K562 (cell line): Measurements from ENCODE around the gene TAAR5.

Source experiments
- ESRRA ChIP-seq: fragments of 450-650 bp; IDR thresholded peaks from 2 replicates; pipeline ENCODE4 v1.6.1; 2014; ENCODE audit warnings: low read depth, mild to moderate bottlenecking, moderate library complexity, borderline replicate concordance
- THAP7 ChIP-seq: fragments of 250-450 bp; sonication (Bioruptor Pico); IDR thresholded peaks from 2 replicates; pipeline ENCODE4 v1.5.0; 2021

- TF ChIP-seq ESRRA (no peak), THAP7 (no peak)
These were observed 20.4 kb downstream of the TAAR5 start for GRCh38 chr6:132569170-132569569.
